HEK293 (cell line): ENCODE data around the gene ABCG8.

Source experiments
- CTCF ChIA-PET: fragments of 350-600 bp; formaldehyde crosslinking; extraction: SDS; loops from one replicate; lab custom pipeline; 2021; ENCODE audit warnings: antibody characterized with exemption; lab: Yijun Ruan, JAX
- POLR2A ChIA-PET: fragments of 300-600 bp; formaldehyde crosslinking; extraction: SDS; loops from one replicate; lab custom pipeline; 2020; ENCODE audit warnings: antibody characterized with exemption, inconsistent platforms; lab: Yijun Ruan, JAX
- H3K27ac ChIP-seq: fragments of 200-500 bp; sonication (Bioruptor generic); 2 replicates; pipeline ENCODE4 v1.5.1; 2014; ENCODE audit warnings: low read depth, low read length, control low read depth, inconsistent platforms; ENCODE audit errors: extremely low read depth
- H3K36me3 ChIP-seq, 2 experiments: fragments of 200-500 bp in 1 of 2; sonication (Bioruptor generic) in 1 of 2; 1 replicate in 1 of 2; 2 replicates in 1 of 2; pipeline ENCODE4 v1.5.1; 2014 to 2017; ENCODE audit warnings: inconsistent platforms in 2 of 2, low read length in 2 of 2; ENCODE audit not compliant: control insufficient read depth in 2 of 2, insufficient read depth in 1 of 2
- H3K4me1 ChIP-seq: fragments of 200-500 bp; sonication (Bioruptor generic); 2 replicates; pipeline ENCODE4 v1.5.1; 2014; ENCODE audit warnings: mild to moderate bottlenecking, low read length, inconsistent platforms; ENCODE audit not compliant: control insufficient read depth, insufficient read depth
- H3K4me3 ChIP-seq: 2 replicates; pipeline ENCODE4 v1.5.1; 2011; ENCODE audit warnings: low read depth, mild to moderate bottlenecking, control low read depth, low read length, moderate library complexity
- H3K9me3 ChIP-seq: fragments of 200-500 bp; sonication (Bioruptor generic); 2 replicates; pipeline ENCODE4 v1.5.1; 2014; ENCODE audit warnings: low read depth, low read length, inconsistent platforms; ENCODE audit not compliant: control insufficient read depth, insufficient read depth
- FEZF1 ChIP-seq: fragments of 450-650 bp; formaldehyde crosslinking; IDR thresholded peaks from 2 replicates; pipeline ENCODE4 v1.5.1; 2016; ENCODE audit warnings: missing biosample characterization, missing genetic modification characterization
- MZF1 ChIP-seq: fragments of 450-650 bp; formaldehyde crosslinking; IDR thresholded peaks from 2 replicates; pipeline ENCODE4 v1.5.1; 2017; ENCODE audit warnings: missing biosample characterization, missing genetic modification characterization, borderline replicate concordance
- REST ChIP-seq: fragments of 450-650 bp; formaldehyde crosslinking; IDR thresholded peaks from 2 replicates; pipeline ENCODE4 v1.5.1; 2016; ENCODE audit warnings: missing biosample characterization, missing genetic modification characterization
- SALL2 ChIP-seq: fragments of 450-650 bp; formaldehyde crosslinking; IDR thresholded peaks from 2 replicates; pipeline ENCODE4 v1.5.0; 2017; ENCODE audit warnings: missing biosample characterization, mild to moderate bottlenecking, missing genetic modification characterization, borderline replicate concordance
- SP3 ChIP-seq: fragments of 450-650 bp; formaldehyde crosslinking; IDR thresholded peaks from 2 replicates; pipeline ENCODE4 v1.5.1; 2016; ENCODE audit warnings: missing biosample characterization, missing genetic modification characterization
- ZIC2 ChIP-seq: fragments of 450-650 bp; formaldehyde crosslinking; IDR thresholded peaks from 2 replicates; pipeline ENCODE4 v1.5.1; 2016; ENCODE audit warnings: missing biosample characterization, missing genetic modification characterization
- ZNF10 ChIP-seq: fragments of 450-650 bp; formaldehyde crosslinking; IDR thresholded peaks from 2 replicates; pipeline ENCODE4 v1.5.1; 2017; ENCODE audit warnings: missing biosample characterization, missing genetic modification characterization
- ZNF133 ChIP-seq: fragments of 450-650 bp; formaldehyde crosslinking; IDR thresholded peaks from 2 replicates; pipeline ENCODE4 v1.5.1; 2016; ENCODE audit warnings: missing biosample characterization, missing genetic modification characterization
- ZNF239 ChIP-seq: fragments of 450-650 bp; formaldehyde crosslinking; IDR thresholded peaks from 2 replicates; pipeline ENCODE4 v1.5.1; 2016; ENCODE audit warnings: missing biosample characterization, missing genetic modification characterization
- ZNF280C ChIP-seq: fragments of 450-650 bp; formaldehyde crosslinking; IDR thresholded peaks from 2 replicates; pipeline ENCODE4 v1.5.1; 2016; ENCODE audit warnings: missing biosample characterization, missing genetic modification characterization
- ZNF324 ChIP-seq: fragments of 450-650 bp; formaldehyde crosslinking; IDR thresholded peaks from 2 replicates; pipeline ENCODE4 v1.5.1; 2016; ENCODE audit warnings: missing biosample characterization, missing genetic modification characterization
- ZNF335 ChIP-seq: fragments of 450-650 bp; formaldehyde crosslinking; conservative IDR thresholded peaks from 2 replicates; pipeline ENCODE4 v1.5.1; 2016; ENCODE audit warnings: missing biosample characterization, missing genetic modification characterization
- ZNF391 ChIP-seq: fragments of 450-650 bp; formaldehyde crosslinking; IDR thresholded peaks from 2 replicates; pipeline ENCODE4 v1.5.1; 2016; ENCODE audit warnings: low read depth, missing biosample characterization, missing genetic modification characterization, borderline replicate concordance
- ZNF398 ChIP-seq: fragments of 450-650 bp; formaldehyde crosslinking; IDR thresholded peaks from 2 replicates; pipeline ENCODE4 v1.5.1; 2017; ENCODE audit warnings: missing biosample characterization, missing genetic modification characterization
- ZNF585B ChIP-seq: fragments of 450-650 bp; formaldehyde crosslinking; IDR thresholded peaks from 2 replicates; pipeline ENCODE4 v1.5.1; 2016; ENCODE audit warnings: missing biosample characterization, missing genetic modification characterization
- ZNF692 ChIP-seq: fragments of 450-650 bp; formaldehyde crosslinking; IDR thresholded peaks from 2 replicates; pipeline ENCODE4 v1.5.1; 2016; ENCODE audit warnings: missing biosample characterization, missing genetic modification characterization
- ZNF843 ChIP-seq: fragments of 450-650 bp; formaldehyde crosslinking; IDR thresholded peaks from 2 replicates; pipeline ENCODE4 v1.5.1; 2016; ENCODE audit warnings: missing biosample characterization, missing genetic modification characterization

The ABCG8 gene

GRCh38 chr2:43839776-43840564 is 1.2 kb downstream of the ABCG8 start:
- Histone ChIP-seq H3K4me3 (no peak overlapping the region), H3K4me1 (no peaks in the 10 kb centered on the region), H3K36me3 (no peaks in the 10 kb centered on the region), H3K9me3 (no peaks in the 10 kb centered on the region), H3K27ac (no peak overlapping the region)
- ChIA-PET CTCF (no interaction called here), POLR2A (interaction anchor here (0.6 kb wide), 1 partner anchor 111 kb away, joined by 6 read pairs; no protein-coding TSS in a partner anchor)
- TF ChIP-seq SP3 (tag by site-specific recombination): no peak
- no peak for TF ChIP-seq ZNF398 (tag by site-specific recombination)
- no peak for TF ChIP-seq ZNF585B
- no peak for TF ChIP-seq SALL2
- TF ChIP-seq ZNF239 (tag by site-specific recombination): no peak
- no peak for TF ChIP-seq ZNF692 (tag by site-specific recombination)
- TF ChIP-seq ZNF843: no peak
- no peak for TF ChIP-seq MZF1 (tag by site-specific recombination)
- no peak for TF ChIP-seq ZNF391
- TF ChIP-seq REST (tag by site-specific recombination): no peak
- TF ChIP-seq ZNF324 (tag by site-specific recombination): no peak
- TF ChIP-seq ZNF280C (tag by site-specific recombination): no peak
- TF ChIP-seq ZNF335 (tag by site-specific recombination): no peak
- TF ChIP-seq ZNF10 (tag by site-specific recombination): no peak
- no peak for TF ChIP-seq ZNF133 (tag by site-specific recombination)
- TF ChIP-seq FEZF1 (tag by site-specific recombination): no peak
- TF ChIP-seq ZIC2: no peak
